CD8-positive, alpha-beta memory T cell (primary cell): Measurements from ENCODE around the gene KASH5. TPM values are rescaled to one million over a fixed set of nuclear protein-coding genes. Genes with fewer than 3 reads are reported as not detected.
"Not testable (repeated sequence)": the region's sequence is repeated elsewhere in the genome, so short reads cannot be mapped to it uniquely, and the experiment has no call there.

Source experiments
- CTCF ChIA-PET: fragments of 350-600 bp; sonication (Branson Sonifier 250); formaldehyde crosslinking; loops from one replicate; lab custom pipeline; 2021; ENCODE audit warnings: antibody characterized with exemption; lab: Charles Lee
- POLR2A ChIA-PET: fragments of 350-600 bp; sonication (Branson Sonifier 250); formaldehyde crosslinking; loops from one replicate; lab custom pipeline; 2021; ENCODE audit warnings: antibody characterized with exemption; lab: Charles Lee
- DNase-seq, 5 donors: peaks; one replicate each; pipeline versions ENCODE4 v3.0.0 to v3.0.0-alpha.2; 2020 to 2022; ENCODE audit warnings: mixed read lengths in 1 of 5
- H3K27ac ChIP-seq: one replicate; pipeline ENCODE4 v1.7.0; 2013; ENCODE audit warnings: low read depth, mild to moderate bottlenecking, low read length, moderate library complexity
- H3K27me3 ChIP-seq: 2 replicates; pipeline ENCODE4 v1.7.0; 2013; ENCODE audit warnings: low read length, mild to moderate bottlenecking; ENCODE audit not compliant: insufficient read depth, poor library complexity, severe bottlenecking
- H3K36me3 ChIP-seq: 2 replicates; pipeline ENCODE4 v1.7.0; 2013; ENCODE audit warnings: mild to moderate bottlenecking, low read length, moderate library complexity; ENCODE audit not compliant: insufficient read depth
- H3K4me1 ChIP-seq: 2 replicates; pipeline ENCODE4 v1.7.0; 2013; ENCODE audit warnings: mild to moderate bottlenecking, low read length, moderate library complexity; ENCODE audit not compliant: insufficient read depth
- H3K4me3 ChIP-seq: 2 replicates; pipeline ENCODE4 v1.7.0; 2013; ENCODE audit warnings: mild to moderate bottlenecking, low read length
- H3K9me3 ChIP-seq: 2 replicates; pipeline ENCODE4 v1.7.0; 2013; ENCODE audit warnings: mild to moderate bottlenecking, low read length
- H3K27ac Mint-ChIP-seq, 8 donors: one replicate each; pipeline ENCODE4 v1.8.0; 2020 to 2021; ENCODE audit warnings: mixed read lengths in 8 of 8, mild to moderate bottlenecking in 6 of 8, inconsistent platforms in 3 of 8, moderate library complexity in 3 of 8
- H3K27me3 Mint-ChIP-seq, 2 donors: one replicate each; pipeline ENCODE4 v1.8.0; 2020 to 2021; ENCODE audit warnings: mixed read lengths in 2 of 2, mild to moderate bottlenecking in 1 of 2, moderate library complexity in 1 of 2
- H3K36me3 Mint-ChIP-seq, 3 donors: one replicate each; pipeline ENCODE4 v1.8.0; 2020 to 2021; ENCODE audit warnings: mixed read lengths in 3 of 3, inconsistent platforms in 1 of 3, mild to moderate bottlenecking in 1 of 3
- H3K4me1 Mint-ChIP-seq, 3 donors: one replicate each; pipeline ENCODE4 v1.8.0; 2020 to 2021; ENCODE audit warnings: mixed read lengths in 3 of 3, inconsistent platforms in 1 of 3, mild to moderate bottlenecking in 1 of 3
- H3K4me3 Mint-ChIP-seq, 7 donors: one replicate each; pipeline ENCODE4 v1.8.0; 2020 to 2021; ENCODE audit warnings: mixed read lengths in 7 of 7, mild to moderate bottlenecking in 6 of 7, moderate library complexity in 4 of 7, inconsistent platforms in 2 of 7
- H3K9me3 Mint-ChIP-seq, 5 donors: one replicate each; pipeline ENCODE4 v1.8.0; 2020 to 2022; ENCODE audit warnings: mixed read lengths in 5 of 5, mild to moderate bottlenecking in 3 of 5, moderate library complexity in 2 of 5, inconsistent platforms in 1 of 5
- polyA plus RNA-seq: library from polyadenylated mRNA; unstranded; fragments of 300-500 nt; fragmentation: Illumina TruSeq; gene quantifications from one replicate; pipeline ENCODE4 v1.2.3, GENCODE V29; 2021
- total RNA-seq, 2 experiments: library from RNA; stranded (reverse); gene quantifications; one replicate each; pipeline ENCODE4 v1.2.3, GENCODE V29; 2021

KASH5 gene
- total and polyA plus RNA-seq, 3 experiments from 2014 or later, result 0.31 TPM; not detected in 2

DNA sequence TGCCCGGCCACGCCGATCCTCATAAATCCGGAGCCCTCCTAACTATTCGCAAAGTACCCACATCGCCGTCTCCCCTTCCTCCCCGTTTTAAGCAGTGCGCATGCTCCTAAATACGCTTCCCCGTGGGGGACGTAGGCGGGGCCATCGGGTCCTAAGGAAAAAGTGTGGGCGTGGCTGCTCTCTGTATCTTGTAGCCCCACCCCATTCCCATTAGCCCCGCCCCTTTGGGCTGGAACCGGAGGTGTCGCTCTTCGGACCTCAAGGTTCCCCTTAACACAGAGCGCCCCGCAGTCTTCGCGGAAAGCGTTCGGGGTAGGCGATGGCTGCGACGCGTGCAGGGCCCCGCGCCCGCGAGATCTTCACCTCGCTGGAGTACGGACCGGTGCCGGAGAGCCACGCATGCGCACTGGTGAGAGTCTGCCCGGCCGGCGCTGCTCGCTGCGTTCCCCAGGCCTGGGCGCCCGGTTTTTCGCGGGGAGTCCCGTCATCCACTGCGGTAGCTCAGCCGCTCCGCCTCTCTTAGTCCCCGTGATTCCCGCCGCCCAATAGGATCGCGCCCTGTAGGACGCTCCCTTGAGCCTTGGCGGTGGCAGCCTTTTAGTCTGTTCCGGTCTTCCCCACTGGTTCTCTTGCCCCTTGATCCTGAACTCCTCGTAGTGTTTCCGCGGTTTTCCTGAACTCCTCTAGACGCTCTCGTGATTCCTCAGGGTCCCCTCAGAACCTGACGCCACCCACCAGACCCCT is 65.1 kb downstream of the KASH5 start, which contains the start of gene ALDH16A1:
TSS of gene ALDH16A1 (plus strand) at position 213 of the 744 bp plus-strand sequence. CDS start at position 320, 107 bp downstream.
- Mint-ChIP-seq H3K27ac (peak within 1 kb of the TSS; percentile 80 to 100 (median 100)), H3K4me1 (peaks cover 44 to 71% (median 50%) of the 10 kb centered on the region in 3 donors), H3K4me3 (peak within 1 kb of the TSS; percentile 93 to 100 (median 98)), H3K9me3 (no peaks in the 10 kb centered on the region), H3K36me3 (peaks cover 7 to 58% (median 13%) of the 10 kb centered on the region in 3 donors), H3K27me3 (no peaks in the 10 kb centered on the region)
- no peaks in the 10 kb centered on the region for H3K27me3 ChIP-seq
- peak; percentile 96 to 99 (median 99) for DNase-seq
- ChIA-PET POLR2A (interaction anchor here (0.6 to 3.0 kb wide), 9 partner anchors 9 to 189 kb away, joined by 3 to 62 read pairs (median 5); partner anchors contain the start of genes FLT3LG, RPS11 and SCAF1), CTCF (interaction anchor here (1.2 to 4.7 kb wide), 7 partner anchors 8 to 94 kb away, joined by 3 to 51 read pairs (median 5); partner anchors contain the start of gene FLT3LG)
- H3K36me3 ChIP-seq, result peaks cover 13% of the 10 kb centered on the region
- H3K4me3 ChIP-seq, result peak within 1 kb of the TSS; percentile 99
- H3K27ac ChIP-seq, result peak within 1 kb of the TSS; percentile 99
- H3K4me1 ChIP-seq, result peaks cover 45% of the 10 kb centered on the region
- no peaks in the 10 kb centered on the region for H3K9me3 ChIP-seq

DNA sequence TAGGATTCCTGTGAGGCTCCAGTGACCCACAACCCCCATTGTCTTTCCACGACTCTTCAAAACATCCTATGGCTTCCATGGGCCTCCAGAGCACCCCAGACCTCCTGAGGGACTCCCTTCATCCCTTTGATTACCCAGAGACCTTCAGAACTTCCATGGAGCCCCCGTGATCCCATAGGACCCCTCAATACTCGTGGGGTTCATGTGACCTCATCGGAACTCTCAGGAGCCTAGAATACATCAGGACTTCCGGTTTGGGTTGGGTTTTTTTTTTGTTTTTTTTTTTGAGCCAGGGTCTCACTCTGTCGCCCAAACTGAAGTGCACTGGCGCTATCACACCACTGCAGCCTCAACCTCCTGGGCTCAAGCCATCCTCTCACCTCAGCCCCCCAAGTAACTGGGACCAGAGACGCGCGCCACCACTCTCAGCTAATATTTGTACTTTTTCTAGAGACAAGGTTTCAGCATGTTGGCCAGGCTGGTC is 65.8 kb downstream of the KASH5 start:
- H3K4me1 Mint-ChIP-seq, result peaks cover 40 to 66% (median 46%) of the 10 kb centered on the region in 3 donors
- peaks cover 3 to 54% (median 11%) of the 10 kb centered on the region in 3 donors for H3K36me3 Mint-ChIP-seq
- peak overlapping the region; percentile 90 to 100 (median 97) for H3K4me3 Mint-ChIP-seq
- H3K9me3 ChIP-seq, result no peaks in the 10 kb centered on the region
- peaks cover 12% of the 10 kb centered on the region for H3K36me3 ChIP-seq
- peak in 1 of 5 donors; percentile 20 for DNase-seq
- peaks cover 41% of the 10 kb centered on the region for H3K4me1 ChIP-seq
- no peaks in the 10 kb centered on the region for H3K27me3 Mint-ChIP-seq
- CTCF ChIA-PET, result interaction anchor here (1.2 to 4.7 kb wide), 6 partner anchors 9 to 93 kb away, joined by 3 to 51 read pairs (median 4); partner anchors contain the start of gene FLT3LG
- H3K27me3 ChIP-seq, result no peaks in the 10 kb centered on the region
- peak overlapping the region; percentile 99 for H3K27ac ChIP-seq
- peak overlapping the region; percentile 99 for H3K4me3 ChIP-seq
- peak overlapping the region; percentile 80 to 100 (median 100) for H3K27ac Mint-ChIP-seq
- no peaks in the 10 kb centered on the region for H3K9me3 Mint-ChIP-seq
- POLR2A ChIA-PET, result interaction anchor here (0.5 to 3.0 kb wide), 9 partner anchors 9 to 714 kb away, joined by 3 to 62 read pairs (median 5); partner anchors contain the start of genes FLT3LG, RPS11 and SCAF1

DNA sequence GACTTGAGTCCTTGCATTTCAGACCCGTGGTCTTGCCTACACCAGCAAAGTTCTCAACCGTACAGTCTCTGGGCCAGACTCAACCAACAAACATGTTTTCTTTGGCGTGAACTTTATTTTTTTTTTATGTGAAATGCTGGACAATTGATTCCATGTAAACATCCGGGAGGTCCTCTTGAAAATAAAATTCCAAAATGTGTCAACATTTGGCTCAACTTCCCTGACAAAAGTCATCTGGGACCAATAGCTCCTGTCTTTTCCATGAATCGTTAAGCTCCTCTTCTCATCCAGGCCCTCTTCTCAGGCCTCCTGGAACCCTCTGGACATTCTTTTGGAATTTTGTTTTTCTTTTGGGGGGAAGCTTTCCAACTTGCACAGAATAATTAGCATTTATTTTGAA is 67.7 kb downstream of the KASH5 start:
- CTCF ChIA-PET, result interaction anchor here (1.0 to 1.2 kb wide), 2 partner anchors 10 to 17 kb away, joined by 4 to 8 read pairs; partner anchors contain the start of gene FLT3LG
- H3K36me3 ChIP-seq, result peaks cover 23% of the 10 kb centered on the region
- no peak overlapping the region for H3K4me3 ChIP-seq
- no peaks in the 10 kb centered on the region for H3K9me3 Mint-ChIP-seq
- POLR2A ChIA-PET, result interaction anchor here (1.9 kb wide), 1 partner anchor 14 kb away, joined by 12 read pairs; no protein-coding TSS in a partner anchor
- H3K4me3 Mint-ChIP-seq, result peak overlapping the region in 3 of 7 donors; percentile 15 to 40 (median 23)
- peaks cover 32% of the 10 kb centered on the region for H3K4me1 ChIP-seq
- H3K9me3 ChIP-seq, result no peaks in the 10 kb centered on the region
- H3K27me3 Mint-ChIP-seq, result no peaks in the 10 kb centered on the region
- no peak overlapping the region for H3K27ac ChIP-seq
- no peak for DNase-seq
- H3K27ac Mint-ChIP-seq, result peak overlapping the region in 3 of 8 donors; percentile 4 to 87 (median 37)
- H3K4me1 Mint-ChIP-seq, result peaks cover 30 to 49% (median 37%) of the 10 kb centered on the region in 3 donors
- peaks cover 3 to 49% (median 11%) of the 10 kb centered on the region in 3 donors for H3K36me3 Mint-ChIP-seq
- H3K27me3 ChIP-seq, result no peaks in the 10 kb centered on the region

DNA sequence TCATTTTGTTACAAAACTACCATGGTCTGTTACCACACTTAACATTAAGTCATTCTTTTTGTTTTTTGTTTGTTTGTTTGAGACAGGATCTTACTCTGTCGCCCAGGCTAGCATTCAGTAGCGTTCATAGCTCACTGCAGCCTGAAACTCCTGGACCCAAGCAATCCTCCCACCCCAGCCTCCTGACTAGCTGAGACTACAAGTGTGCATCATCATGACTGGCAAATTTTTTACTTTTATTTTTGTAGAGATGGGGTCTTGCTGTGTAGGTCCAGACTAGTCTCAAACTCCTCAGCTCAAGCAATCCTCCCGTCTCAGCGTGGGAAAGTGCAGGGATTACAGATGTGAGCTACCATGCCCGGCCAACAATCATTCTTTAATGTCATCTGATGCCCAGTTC is 68.3 kb downstream of the KASH5 start:
- peak overlapping the region in 2 of 8 donors; percentile 4 to 37 for H3K27ac Mint-ChIP-seq
- DNase-seq, result no peak
- no peaks in the 10 kb centered on the region for H3K27me3 ChIP-seq
- H3K9me3 ChIP-seq, result no peaks in the 10 kb centered on the region
- no peaks in the 10 kb centered on the region for H3K9me3 Mint-ChIP-seq
- H3K4me3 ChIP-seq, result no peak overlapping the region
- peaks cover 3 to 48% (median 11%) of the 10 kb centered on the region in 3 donors for H3K36me3 Mint-ChIP-seq
- peaks cover 27% of the 10 kb centered on the region for H3K4me1 ChIP-seq
- peaks cover 27 to 45% (median 34%) of the 10 kb centered on the region in 3 donors for H3K4me1 Mint-ChIP-seq
- POLR2A ChIA-PET, result interaction anchor here (1.9 kb wide), 1 partner anchor 13 kb away, joined by 12 read pairs; no protein-coding TSS in a partner anchor
- H3K4me3 Mint-ChIP-seq, result peak overlapping the region in 2 of 7 donors; percentile 15 to 40
- CTCF ChIA-PET, result interaction anchor here (1.0 to 1.2 kb wide), 3 partner anchors 9 to 17 kb away, joined by 4 to 8 read pairs (median 5); partner anchors contain the start of gene FLT3LG
- H3K36me3 ChIP-seq, result peaks cover 24% of the 10 kb centered on the region
- no peak overlapping the region for H3K27ac ChIP-seq
- no peaks in the 10 kb centered on the region for H3K27me3 Mint-ChIP-seq

DNA sequence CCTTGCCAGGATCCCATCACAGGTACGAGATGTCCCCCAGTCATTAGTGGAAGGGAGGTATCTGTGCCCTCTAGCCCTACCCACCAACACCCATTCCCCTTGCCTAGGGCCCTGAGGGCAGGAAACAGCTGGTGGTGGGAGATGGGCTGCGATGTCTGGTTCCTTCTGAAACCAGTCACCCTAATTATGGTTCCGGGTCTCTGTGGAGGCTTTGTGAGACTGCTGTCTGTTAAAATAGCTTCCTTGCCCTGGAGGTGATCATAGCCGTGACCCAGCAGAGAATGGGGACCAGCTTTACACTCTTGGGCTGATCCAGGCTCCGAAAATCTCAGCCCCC is 70.5 kb downstream of the KASH5 start:
- Histone ChIP-seq H3K4me1 (peaks cover 13% of the 10 kb centered on the region), H3K4me3 (no peak overlapping the region), H3K27ac (no peak overlapping the region), H3K27me3 (no peaks in the 10 kb centered on the region), H3K36me3 (peaks cover 24% of the 10 kb centered on the region), H3K9me3 (no peaks in the 10 kb centered on the region)
- ChIA-PET POLR2A (interaction anchor here (2.0 kb wide), 1 partner anchor 11 kb away, joined by 8 read pairs; no protein-coding TSS in a partner anchor), CTCF (interaction anchor here (1.4 to 2.9 kb wide), 4 partner anchors 10 to 18 kb away, joined by 5 to 10 read pairs (median 6); partner anchors contain the start of gene FLT3LG)
- peaks cover 13 to 30% (median 18%) of the 10 kb centered on the region in 3 donors for H3K4me1 Mint-ChIP-seq
- no peaks in the 10 kb centered on the region for H3K9me3 Mint-ChIP-seq
- H3K27ac Mint-ChIP-seq, result peak overlapping the region in 4 of 8 donors; percentile 34 to 94 (median 49)
- H3K4me3 Mint-ChIP-seq, result peak overlapping the region in 1 of 7 donors; percentile 54
- no peak for DNase-seq
- no peaks in the 10 kb centered on the region for H3K27me3 Mint-ChIP-seq
- peaks cover 0 to 38% (median 5%) of the 10 kb centered on the region in 3 donors for H3K36me3 Mint-ChIP-seq

DNA sequence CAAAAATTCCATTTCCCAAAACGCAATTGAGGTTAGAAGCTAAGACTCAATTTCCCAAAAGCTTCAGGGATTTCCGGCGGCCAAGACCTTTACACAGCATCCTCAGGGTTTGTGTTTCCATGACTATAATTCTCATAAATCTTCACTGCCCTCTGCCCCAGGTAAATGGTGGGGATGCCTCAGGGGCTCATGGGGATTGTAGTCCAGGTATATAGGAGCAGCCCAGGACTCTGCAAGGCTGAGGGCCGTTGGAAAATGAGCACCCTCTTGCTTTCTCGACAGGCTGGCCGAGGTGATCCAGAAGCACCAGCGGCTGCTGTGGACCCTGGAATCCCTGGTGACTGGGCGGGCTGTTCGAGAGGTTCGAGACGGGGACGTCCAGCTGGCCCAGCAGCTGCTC is 71.3 kb downstream of the KASH5 start:
- H3K4me3 Mint-ChIP-seq, result peak overlapping the region in 1 of 7 donors; percentile 68
- H3K4me1 ChIP-seq, result peaks cover 4% of the 10 kb centered on the region
- H3K36me3 ChIP-seq, result peaks cover 24% of the 10 kb centered on the region
- H3K9me3 ChIP-seq, result no peaks in the 10 kb centered on the region
- peaks cover 4 to 22% (median 12%) of the 10 kb centered on the region in 3 donors for H3K4me1 Mint-ChIP-seq
- no peak overlapping the region for H3K4me3 ChIP-seq
- CTCF ChIA-PET, result interaction anchor here (1.4 to 2.9 kb wide), 4 partner anchors 9 to 17 kb away, joined by 5 to 10 read pairs (median 6); partner anchors contain the start of gene FLT3LG
- POLR2A ChIA-PET, result interaction anchor here (0.6 to 2.0 kb wide), 2 partner anchors 11 to 35 kb away, joined by 4 to 8 read pairs; no protein-coding TSS in a partner anchor
- DNase-seq, result no peak
- H3K27me3 Mint-ChIP-seq, result no peaks in the 10 kb centered on the region
- no peak overlapping the region for H3K27ac ChIP-seq
- H3K9me3 Mint-ChIP-seq, result no peaks in the 10 kb centered on the region
- no peak overlapping the region for H3K27ac Mint-ChIP-seq
- peaks cover 0 to 35% (median 5%) of the 10 kb centered on the region in 3 donors for H3K36me3 Mint-ChIP-seq
- no peaks in the 10 kb centered on the region for H3K27me3 ChIP-seq

DNA sequence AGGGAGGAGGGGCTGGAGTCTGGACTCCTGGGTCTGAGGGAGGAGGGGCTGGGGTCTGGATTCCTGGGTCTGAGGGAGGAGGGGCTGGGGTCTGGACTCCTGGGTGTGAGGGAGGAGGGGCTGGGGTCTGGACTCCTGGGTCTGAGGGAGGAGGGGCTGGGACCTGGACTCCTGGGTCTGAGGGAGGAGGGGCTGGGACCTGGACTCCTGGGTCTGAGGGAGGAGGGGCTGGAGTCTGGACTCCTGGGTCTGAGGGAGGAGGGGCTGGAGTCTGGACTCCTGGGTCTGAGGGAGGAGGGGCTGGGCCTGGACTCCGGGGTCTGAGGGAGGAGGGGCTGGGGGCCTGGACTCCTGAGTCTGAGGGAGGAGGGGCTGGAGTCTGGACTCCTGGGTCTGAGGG is 73.1 kb downstream of the KASH5 start:
- Mint-ChIP-seq H3K4me1 (peaks cover 2 to 16% (median 6%) of the 10 kb centered on the region in 3 donors), H3K36me3 (peaks cover 0 to 39% (median 4%) of the 10 kb centered on the region in 3 donors)
- H3K36me3 ChIP-seq, result peaks cover 24% of the 10 kb centered on the region
- DNase-seq, H3K9me3 Mint-ChIP-seq, H3K4me1 ChIP-seq, H3K4me3 Mint-ChIP-seq, H3K27ac Mint-ChIP-seq, H3K27ac ChIP-seq, H3K27me3 Mint-ChIP-seq, H3K9me3 ChIP-seq, H3K27me3 ChIP-seq, H3K4me3 ChIP-seq: not testable (repeated sequence)
- ChIA-PET POLR2A (interaction anchor here (0.6 kb wide), 2 partner anchors 126 to 463 kb away, joined by 4 read pairs; no protein-coding TSS in a partner anchor), CTCF (interaction anchor here (1.3 kb wide), 1 partner anchor 232 kb away, joined by 3 read pairs; no protein-coding TSS in a partner anchor)
